ENCODE measurements around the gene EML4.
"Not testable (repeated sequence)": the region's sequence is repeated elsewhere in the genome, so short reads cannot be mapped to it uniquely, and the experiment has no call there.

DNA sequence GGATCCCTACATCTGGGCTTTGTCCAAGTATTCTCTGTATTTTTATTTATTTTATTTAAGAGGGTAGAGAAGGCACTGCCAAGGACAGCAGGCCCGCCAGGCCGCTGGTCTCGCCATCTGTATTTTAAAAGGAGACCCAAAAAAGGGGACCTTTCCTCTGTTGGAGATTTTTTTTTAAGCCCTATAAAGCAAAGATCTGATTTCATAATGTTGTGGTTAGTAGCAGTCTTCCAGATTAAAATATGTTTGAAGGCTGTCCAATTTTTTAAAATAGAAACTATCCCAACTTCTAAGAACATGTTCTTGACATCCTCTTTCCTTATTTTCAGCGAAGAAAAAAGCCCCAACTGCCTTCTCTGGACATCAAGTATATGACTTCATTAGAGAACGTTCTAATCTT is 102.1 kb downstream of the EML4 start:
- not testable (repeated sequence) for TF ChIP-seq CTCF (conservative IDR thresholded peaks at IDR 0.05; ENCODE audit: low read depth, low read length); EZH2 (IDR thresholded peaks at IDR 0.05; ENCODE audit: borderline replicate concordance, low read depth, low read length, poor library complexity, severe bottlenecking)

Measured in A673 (cell line).